ENCODE data around the gene CZIB.

Gene CZIB
- 50.4 to 56.9 reads per million in 2 donors for total RNA-seq

DNA sequence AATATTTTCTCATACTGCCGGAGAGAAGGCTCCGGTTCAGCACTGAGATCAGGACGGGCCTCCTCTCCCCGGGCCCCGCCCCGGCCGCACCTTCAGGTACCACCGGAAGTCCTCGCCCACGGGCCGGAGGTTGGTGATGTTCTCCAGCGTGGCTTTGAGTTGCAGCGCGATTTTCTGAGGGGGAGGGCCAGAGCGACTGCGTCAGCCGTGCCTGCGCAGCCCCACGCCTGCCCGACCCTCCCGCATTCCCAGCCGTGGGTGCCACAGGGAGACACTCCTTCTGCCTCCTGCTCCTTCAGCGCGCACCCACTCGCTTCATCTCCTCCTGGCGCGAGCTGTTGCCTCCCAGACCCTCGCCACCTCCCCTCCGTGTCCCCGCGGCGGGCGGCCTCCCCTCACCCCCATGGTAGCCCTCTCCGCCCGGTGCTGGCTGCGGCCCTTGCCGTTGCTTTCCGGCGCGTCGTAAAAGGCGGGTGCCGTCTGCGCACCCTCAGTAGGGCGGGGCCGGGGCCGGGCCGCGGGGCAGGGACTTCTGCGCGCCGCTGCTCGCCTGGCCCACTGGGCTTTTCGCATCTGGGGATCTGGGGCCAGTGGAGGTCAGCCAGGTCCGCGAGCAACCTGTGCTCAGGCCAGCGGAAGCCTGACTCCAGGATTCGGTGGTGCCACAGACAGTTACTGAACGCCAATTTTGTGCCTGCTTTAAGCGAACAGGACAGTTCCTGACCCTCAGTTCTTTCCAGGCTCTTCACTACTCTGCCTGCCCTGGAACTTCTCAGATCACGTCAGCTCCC is at the start of gene CZIB:
Gene CZIB, minus strand, starts transcription at position 464 of the 791 bp plus-strand sequence. Its CDS starts 59 bp downstream, at position 405.
- DNase-seq, result peak; percentile 84

DNA sequence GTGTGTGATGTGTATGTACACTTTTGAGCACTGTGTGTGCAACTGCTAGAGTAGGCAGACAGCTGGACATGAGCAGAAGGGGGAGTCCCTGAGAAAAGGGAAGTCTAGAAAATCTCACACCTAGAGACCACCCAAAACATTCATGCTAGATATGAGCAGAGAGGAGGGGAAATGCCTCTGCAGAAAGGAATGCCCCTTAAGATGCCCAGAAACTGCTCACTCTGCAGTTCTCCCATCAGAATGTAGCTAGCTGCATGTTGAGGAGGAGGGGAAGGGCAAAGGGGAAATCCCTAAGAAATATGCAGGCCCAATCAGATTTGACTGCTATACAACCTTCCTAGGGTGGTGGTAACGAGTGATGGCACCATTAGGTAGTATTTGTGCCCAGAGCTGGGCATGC is 49.7 kb upstream of the CZIB start:
- DNase-seq, result no peak

DNA sequence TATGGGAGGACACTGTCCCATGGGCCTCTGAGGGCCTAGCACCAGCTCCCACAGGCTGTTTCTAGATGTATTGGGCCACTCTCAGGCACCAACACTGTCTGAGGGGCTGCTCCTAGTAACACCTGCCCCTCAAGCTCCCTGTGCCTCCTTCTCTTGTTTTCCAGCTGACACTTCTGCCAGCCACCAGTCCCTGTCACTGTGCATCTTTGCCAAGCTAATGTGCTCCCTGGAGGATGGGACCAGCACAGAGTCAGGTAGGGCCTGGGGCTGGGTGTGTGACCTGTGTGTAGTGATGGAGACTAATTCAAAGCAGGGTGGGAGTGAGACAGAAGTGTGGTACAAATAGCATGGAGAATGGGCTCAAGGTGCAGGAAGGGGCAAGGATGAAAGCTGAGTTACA is 47.3 kb upstream of the CZIB start:
- DNase-seq, result no peak

DNA sequence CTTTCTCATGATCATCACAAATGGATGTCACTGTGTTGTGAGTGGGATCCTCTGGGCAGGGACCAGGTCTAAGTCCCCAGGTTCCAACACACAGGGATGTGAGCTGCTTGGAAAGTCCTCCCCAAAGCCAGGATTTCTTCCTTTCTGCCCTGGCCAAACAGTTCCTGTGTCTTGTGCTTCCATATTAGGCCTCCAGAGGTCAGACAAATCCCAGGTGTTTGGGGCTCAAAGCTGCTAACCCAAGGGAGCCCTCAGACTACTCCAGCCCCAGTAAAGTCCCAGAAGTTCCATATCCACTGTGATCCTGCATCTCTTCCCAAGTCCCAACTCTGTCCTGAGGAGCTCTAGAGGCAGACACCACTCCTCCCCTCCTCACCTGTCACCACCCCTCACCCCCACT is 45.6 kb upstream of the CZIB start:
- no peak for DNase-seq

DNA sequence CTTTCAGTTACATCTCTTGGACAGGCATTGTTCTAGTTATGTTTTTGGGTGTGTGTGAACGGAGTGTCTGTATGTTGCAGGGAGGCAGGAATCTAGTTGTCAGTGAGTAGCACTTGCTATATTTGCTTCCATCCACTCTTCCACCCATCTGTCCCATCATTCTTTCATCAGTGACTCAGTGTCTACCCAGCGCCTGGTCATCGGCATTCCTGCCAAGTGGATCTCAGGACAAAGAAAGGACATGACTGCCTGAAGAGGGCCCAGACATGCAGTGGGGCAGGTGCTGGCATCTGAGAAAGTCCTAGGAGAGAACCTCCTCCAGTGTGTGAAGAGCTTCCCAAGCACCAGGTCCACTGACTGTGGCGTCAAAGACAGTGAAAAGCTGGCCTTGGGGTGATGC is 45.1 kb upstream of the CZIB start:
- no peak for DNase-seq

DNA sequence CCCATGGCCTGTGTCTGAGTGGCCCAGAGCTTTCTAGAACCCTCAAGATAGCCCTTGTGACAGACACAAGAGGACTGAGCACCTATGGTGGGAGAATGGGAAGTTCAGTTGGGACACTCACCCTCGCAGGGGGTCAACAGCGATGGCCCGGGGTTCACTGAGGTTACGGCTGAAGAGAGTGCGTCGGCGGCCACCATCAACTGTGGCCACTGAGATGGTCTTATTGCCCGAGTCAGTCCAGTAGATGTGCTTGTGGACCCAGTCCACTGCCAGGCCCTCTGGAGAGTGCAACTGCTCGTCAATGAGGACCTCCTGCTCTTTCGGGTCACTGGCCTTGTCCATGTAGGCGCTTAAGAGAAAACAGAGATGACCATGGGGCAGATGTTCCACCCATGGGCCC is 43.6 kb upstream of the CZIB start:
- DNase-seq, result no peak

DNA sequence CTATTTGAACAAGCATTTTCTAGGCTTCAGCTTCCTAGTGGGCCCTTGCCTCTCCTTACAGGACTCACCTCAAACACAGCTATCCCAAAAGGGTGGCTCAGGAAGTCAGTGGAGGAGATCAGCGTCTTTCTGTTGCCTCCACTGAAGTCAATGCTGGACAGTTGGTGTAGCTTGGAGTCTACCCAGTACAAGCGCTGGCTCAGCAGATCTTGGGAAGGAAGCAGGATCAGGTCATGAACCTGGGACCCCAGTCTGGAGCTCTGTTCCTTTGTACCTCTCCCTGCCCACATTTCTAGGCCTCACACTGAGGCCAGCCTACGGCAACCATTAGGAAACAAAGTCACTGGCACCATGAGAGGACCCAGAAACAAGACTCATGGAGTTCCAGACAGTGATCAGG is 41.6 kb upstream of the CZIB start:
- no peak for DNase-seq

DNA sequence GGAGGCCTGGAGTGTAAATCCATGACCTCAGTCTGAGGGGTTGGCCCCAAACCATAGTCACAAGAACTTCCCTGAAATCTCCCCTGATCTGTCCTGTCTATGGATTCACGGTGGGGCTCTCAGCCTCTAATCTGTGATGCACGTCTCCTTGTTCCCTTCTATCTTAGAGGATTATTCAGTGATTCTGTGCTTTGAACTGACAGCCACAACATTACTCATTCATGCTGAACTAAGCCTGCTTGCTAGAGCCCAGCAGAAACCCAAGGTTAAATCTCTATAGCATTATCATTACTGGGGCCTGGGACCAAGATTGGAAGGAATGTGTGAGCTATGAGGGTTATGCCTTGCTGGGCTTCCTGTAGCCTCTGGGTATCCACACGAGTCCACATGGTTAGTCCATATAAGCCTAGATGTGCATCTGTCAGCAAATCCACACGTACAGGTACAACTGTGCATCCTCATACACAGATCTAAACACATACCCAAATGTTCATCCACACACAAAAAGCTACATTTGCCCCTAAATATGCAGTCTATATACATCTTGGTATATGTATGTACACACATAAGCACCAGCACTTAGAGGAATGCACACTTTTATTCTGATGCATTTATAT is 40.3 kb upstream of the CZIB start:
- no peak for DNase-seq

DNA sequence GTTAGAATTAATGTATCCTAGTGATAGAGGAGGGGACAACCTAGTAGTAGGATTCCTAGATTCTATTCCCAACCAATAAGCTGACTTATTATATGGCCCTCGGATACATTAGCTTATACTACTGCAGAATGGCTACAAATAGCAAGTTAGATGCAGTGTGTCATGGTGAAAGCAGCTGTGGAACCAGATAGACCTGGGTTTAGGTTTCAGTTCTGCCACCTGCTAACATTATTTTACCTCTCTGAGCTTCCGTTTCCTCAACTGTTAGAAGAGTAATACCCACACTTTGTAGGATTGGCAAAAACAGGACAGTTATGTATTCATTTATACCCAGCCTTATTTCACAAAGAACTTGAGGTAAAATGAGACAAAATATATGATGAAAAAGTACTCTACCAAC is 39.5 kb upstream of the CZIB start:
- DNase-seq, result no peak

DNA sequence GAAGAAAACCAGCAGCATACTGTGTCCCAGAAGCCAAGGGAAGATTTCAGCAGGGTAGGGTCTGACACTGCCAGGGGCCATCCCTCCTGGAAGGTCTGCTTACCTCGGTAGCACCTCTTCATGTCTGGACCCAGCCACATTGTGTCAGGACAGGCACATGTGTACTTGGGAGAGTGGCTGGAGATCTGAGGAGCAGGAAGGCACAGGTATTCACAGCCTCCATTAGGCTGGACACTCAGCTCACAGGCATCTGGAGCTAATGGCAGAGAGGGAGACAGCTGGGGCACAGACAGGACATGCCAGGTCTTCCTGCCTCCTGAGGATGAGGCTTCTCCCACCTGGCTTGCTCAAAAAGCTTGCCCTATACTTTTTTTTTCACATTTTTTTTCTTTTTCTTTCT is 37.8 kb upstream of the CZIB start:
- DNase-seq, result no peak

DNA sequence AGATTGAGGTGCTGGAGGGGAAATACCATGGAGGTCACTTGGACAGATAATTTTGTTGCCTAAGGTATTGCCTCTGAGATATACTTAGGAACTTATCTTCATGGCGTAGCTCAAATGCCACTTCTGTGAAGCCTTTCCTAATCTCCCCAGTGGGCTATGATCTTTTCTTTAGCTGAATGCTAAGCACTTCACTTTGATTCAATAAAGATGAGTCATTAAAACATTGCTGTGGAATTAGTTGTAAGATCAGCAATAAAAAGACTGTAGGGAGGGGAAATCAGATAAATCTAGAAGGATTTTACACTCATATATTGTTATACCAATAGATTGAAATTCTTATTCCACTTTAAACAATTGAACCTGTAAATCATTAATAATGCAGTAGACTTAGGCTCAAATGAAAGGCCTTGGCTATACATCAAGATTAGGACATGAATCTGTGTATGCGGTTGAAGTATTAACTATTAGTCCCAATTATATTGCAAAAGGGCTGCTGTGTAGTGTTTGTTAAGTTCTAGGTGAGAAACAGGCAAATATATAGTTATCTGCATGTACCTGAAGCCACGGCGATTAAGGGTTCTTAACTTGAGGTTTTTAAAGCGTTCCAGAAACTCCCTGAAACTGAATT is 37.1 kb upstream of the CZIB start:
- no peak for DNase-seq

DNA sequence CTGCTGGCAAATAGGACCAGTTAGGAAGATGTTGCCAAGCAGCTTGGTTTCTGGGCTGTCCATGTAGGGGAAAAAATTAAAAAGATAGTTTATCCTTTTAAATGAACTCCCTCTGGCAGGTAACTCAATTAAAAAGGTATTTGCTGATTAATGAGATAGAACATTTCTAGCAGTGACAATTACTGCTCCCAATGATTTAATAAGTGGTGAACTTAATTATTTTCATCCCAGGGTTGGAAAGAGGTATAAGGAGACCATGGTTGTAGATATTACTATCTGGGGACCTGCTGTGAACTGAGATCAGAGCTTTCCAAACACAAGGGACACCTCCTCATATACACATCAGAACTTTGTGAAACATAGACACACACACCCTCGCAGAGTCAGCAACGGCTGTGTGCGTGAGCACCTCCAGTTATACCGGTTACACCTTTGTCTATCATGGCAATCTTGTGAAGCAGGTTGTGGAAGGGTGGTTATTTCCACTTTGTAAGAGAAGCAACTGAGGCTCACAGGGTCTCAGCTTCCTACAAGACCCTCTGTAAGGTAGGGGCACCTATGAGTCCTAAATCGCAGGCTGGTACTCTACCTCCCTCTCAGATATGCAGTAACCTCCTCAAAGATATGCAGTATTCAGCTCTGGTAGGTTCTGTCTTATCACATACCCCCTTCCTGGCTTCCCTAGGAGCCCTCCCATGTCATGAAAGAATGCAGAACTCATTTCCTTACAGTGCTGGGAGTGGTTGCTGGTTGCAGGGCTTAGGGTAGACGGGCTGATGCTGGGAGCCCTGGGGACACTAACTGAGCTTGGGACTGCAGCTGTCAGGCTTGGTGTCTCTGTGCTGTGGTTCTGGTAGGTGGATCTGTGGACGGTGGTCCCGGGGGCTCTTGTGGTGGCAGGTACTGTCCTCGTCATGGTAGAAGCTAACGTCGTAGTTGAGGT is 36.3 kb upstream of the CZIB start:
- DNase-seq, result no peak

DNA sequence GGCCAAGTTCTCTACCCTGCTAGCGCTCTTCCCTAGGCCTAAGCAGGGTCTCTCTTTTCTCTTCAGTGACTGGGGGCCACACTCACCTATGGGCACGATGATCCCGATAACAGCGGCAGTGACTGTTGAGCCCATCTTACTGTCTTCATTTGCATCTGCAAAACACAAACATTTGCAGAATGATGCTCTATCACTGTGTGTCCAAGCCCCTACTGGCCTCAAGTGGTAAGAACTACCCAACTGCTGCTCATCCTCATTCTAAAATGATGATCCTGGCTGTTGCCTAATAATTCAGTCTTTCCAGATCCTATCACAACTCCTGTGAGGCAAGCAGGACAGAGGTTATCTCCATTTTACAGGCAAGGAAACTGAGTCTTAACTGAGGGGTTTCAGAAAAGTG is 34.6 kb upstream of the CZIB start:
- DNase-seq, result no peak

DNA sequence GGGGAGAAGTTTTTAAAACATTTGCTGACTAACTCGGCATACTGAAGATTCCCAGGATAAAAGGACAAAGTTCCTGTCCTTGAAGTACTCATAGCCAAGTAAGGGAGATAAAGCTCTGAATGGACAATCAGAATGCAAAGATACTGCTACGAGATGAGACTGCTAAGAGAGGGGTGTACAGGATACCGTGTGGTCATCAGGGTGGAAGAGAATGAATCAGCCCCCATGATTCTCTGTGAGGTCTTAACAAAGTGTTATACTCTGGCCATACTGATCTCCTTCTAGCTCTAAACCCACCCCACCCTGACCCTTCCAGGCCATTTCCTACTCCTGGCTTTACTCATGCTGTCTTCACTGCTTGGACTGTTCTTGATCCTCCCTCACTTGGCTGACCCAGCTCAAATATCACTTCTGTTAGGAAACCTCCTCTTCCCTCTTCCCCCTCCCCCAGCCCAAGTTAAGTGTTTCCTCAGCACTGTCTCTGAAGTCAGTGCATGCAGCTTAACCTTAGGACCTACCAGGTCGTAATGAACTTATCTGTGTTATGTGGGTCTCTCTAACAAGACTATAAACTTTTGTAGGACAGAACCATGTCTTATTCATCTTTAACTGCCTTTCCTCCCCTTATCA is 33.7 kb upstream of the CZIB start:
- DNase-seq, result no peak

DNA sequence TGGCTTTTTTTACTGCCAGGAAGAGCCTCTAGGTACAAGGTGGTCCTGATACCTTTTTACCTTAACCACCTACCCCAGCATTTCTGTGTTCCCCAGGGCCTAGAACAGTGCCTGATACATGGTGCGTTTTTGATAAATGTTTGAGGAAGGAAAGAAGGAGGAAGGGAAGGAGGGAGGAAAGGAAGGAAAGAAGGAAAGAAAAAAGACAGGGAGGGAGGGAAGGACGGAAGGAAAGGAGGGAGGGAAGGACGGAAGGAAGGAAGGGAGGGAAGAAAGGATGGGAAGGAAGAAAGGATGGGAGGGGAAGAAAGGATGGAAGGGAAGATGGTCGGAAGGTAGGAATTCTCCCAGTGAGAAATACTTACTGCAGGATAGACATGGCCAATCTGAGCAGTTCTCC is 29.9 kb upstream of the CZIB start:
- no peak for DNase-seq

DNA sequence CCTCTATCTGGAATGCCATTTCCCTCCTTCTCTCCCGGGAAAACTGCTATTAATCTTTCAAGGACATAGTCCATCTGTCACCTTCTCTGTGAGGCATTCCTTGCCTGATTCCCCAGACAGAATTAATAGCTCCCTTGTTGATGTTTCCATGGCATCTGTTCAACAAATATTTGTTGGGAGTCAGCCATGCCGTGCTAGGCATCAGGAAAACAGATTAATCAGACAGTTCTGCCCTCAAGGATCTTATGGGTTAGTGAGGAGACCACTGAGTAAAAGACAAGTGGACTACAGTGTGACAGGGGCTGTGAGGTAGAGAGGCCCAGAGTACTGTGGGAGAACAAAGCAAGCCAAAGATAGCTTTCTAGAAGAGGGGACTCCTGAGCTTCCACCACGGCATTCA is 29.3 kb upstream of the CZIB start:
- DNase-seq, result no peak

DNA sequence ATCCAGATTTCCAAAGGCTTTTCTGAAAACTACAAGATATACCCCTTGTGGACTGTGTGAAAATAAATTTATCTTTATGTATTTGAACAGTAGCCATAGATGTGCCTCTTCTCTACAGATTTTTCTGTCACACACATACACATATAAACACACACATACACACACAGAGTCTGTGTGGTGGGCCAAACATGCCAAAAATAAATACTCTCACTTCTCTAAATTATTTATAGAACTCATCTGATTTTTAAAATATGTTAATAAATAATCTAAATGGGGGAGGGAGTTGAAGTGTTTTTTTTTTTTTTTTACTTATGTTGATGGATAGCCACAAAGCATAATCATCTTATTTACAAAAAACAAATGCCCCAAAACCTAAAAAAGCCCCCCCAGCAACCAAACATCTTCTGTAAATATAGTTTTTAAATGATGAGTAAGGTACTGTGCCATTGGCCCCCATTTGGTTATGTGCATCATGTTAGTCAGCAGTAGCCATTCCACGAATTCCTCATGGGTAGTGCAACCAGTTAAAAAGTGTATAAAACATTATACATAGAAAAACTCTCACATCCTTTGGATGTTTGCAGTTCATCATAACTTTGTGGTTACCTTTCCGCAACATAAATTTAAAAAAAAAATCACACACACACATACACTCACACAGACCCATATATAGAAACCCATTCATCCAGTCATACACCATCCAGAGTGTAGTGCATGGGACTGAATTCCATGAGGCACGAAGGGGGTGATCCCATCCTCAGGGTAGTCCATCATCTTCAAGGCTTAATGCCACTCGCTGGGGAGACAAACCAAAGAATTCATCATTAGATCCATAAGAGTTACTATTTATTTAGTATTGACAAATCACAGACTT is 26.1 kb upstream of the CZIB start:
- DNase-seq, result no peak

DNA sequence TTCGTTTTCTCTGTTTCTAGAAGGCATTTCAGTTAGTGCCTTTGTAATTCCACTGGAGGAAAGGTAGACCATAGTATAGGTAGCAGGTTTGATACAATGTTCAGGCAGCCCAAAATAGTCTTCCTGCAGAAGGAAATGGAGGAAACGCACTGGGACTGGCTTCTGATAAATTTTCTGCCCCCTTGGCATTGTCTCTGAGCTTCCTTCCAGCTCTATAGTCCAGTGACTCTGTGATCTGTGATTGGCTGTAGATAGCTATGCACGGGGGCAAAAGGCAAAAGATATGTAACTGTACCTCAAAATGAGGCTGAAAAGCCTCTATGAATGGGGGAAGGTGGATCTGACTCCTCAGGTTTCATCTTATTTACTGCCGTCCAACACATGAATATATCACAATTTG is 23.7 kb upstream of the CZIB start:
- no peak for DNase-seq

DNA sequence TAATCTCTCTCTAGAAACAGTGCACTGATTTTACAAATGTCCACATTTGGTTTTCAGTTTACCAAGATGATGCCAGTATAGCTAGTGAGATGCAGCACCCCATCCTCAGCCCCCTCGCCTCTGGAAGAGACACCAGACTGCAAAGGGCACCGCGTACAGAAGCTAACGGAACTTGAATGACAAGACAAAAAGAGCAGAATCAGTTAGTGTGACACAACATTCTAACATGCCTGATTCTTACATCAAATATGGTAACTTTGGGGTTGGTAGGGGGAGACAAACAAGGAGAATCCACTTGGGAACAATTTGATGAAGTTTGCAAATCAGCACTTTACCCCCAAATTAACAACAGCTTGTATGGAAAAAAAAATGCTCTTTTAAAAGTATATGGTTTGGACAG is 21.9 kb upstream of the CZIB start:
- no peak for DNase-seq

DNA sequence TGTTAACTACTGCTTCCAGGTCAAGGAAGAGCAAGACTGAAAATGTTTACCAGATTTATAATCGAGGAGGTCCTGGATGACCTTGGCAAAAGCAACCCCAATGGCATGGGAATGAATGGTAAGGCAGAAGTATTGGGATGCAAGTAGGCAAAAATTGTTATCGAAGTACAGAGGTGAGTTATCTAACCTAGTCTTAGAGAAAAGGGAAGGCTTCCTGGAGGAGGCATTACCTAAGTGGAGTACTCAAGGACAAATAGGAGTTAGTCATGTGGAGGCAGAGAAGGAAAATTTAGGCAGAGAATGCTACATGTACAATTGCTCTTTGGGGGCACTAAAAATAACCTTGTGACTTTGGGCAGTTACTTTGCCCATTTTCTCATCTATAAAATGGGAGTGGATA is 21.4 kb upstream of the CZIB start:
- no peak for DNase-seq
